GM18499 (cell line): ENCODE measurements around the gene GNG3.
"Not testable (repeated sequence)": the region's sequence is repeated elsewhere in the genome, so short reads cannot be mapped to it uniquely, and the experiment has no call there.

Source experiments
- ATAC-seq: cut with Tn5 transposase; IDR thresholded peaks from one replicate; pipeline ENCODE4 v1.9.1; 2021; ENCODE audit warnings: moderate number of reproducible peaks; ENCODE audit not compliant: insufficient read depth, unreplicated experiment

The GNG3 gene

DNA sequence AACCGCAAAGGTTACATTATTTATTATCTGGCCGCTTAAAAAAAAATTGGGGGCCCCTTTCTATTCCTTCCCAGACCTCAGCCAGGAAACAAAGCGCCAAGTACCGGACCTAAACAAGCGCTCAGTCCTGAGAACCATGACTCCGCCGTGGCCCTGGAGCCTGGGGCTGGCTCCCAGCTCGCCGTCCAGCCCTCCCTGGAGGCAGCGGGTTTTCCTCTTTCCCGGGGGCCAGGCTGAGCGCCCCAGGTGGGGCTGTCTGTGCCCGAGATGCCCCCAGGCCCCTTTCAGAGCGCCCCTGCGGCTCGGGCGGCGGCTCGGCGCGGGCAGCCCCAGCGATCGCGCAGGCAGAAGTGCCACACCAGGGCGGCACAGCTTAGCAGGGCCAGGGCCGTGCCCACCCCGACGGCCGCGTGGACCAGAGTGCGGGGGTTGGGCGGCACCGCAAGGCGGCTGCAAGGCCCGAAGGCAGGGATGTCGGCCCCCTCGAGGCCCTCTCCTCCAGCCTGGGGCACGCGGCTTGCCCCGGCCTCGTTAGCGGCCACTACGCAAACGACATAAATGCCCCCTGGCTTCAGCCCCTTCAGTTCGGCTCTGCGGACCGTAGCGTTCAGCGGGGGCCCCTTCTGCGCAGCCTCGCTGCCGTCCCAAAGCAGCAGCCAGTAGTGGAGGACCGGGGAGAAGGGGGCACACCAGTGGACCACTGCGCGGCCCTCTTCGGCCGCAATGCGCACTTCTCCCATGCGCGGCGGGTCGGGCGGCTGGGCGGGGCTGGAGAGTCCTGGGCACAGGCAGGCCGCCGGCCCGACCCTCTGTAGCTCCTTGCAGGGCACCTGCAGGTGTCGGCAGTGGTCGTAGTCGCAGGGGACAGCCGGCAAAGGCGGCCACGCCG is 19.7 kb upstream of the GNG3 start:
- ATAC-seq: no peak

DNA sequence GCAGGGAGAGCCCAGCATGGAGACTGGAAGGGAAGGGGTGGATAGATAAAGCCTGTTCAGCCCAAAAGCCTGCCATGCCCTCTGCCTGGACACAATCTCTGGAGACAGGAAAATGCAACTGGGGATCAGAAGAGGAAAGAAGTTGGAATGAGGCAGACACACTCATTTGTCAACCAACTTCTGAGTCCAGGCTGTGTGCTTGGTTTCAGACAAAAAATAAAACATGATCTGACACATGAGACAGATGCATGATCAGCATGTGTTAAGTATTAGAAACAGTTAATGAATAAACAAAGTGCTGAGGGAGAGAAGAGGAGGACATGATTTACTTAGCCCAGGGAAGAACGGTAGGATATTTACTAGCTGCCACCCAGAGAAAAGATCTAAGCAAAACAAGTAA is 19.0 kb upstream of the GNG3 start:
- ATAC-seq: no peak

DNA sequence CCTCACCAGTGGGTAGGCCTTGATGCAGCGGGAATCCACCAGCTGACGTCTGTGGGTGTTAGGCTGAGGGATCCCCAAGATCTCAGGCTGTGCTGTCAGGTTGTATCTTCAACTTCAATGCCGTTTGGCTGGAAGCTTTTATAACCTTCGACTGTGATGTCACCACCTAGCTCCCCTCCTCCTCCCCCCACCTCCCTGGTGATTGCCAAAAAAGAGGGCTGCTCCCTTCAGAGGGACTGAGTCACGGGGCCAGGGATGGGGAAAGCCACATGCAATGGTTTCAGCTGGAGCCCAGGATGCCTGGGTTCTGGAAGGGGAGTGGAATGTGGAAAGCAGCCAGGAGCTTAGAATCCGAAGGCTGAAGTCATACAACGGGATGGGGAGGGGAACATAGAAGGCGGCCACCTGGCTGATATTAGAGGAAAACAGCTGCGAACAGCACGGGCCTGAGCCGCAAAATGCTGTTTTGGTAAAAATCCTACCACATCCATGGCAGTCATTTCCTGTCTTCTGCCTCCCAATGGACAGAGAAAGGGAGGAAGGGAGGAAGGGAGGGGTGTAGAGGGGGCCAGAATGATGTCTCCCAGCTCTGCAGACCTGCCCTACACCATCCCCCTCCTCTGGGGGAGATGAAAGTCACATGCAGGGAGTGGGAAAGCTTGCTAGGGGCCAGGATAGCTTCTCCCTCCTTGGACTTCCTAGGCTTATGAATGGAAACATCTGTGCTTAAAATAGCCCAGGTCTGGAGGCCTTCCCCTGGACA is 17.9 kb upstream of the GNG3 start, which contains the start of gene LRRN4CL:
TSS of gene LRRN4CL (minus strand) at position 110 of the 763 bp plus-strand sequence. CDS start 1,022 bp downstream, outside the sequence.
- no peak for ATAC-seq

DNA sequence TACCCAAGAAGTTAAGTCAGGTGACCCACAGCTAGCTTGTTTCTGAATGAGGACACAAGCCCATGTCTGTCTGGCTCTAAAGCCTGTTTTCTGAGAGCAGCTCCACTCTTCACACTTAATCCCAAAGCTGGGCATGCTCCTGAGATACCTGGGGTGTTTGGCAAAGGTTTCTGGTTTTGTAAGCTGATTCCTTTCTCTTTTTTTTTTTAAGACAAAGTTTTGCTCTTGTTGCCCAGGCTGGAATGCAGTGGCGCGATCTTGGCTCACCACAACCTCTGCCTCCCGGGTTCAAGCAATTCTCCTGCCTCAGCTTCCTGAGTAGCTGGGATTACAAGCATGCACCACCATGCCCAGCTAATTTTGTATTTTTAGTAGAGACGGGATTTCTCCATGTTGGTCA is 13.9 kb upstream of the GNG3 start:
- ATAC-seq: not testable (repeated sequence)

DNA sequence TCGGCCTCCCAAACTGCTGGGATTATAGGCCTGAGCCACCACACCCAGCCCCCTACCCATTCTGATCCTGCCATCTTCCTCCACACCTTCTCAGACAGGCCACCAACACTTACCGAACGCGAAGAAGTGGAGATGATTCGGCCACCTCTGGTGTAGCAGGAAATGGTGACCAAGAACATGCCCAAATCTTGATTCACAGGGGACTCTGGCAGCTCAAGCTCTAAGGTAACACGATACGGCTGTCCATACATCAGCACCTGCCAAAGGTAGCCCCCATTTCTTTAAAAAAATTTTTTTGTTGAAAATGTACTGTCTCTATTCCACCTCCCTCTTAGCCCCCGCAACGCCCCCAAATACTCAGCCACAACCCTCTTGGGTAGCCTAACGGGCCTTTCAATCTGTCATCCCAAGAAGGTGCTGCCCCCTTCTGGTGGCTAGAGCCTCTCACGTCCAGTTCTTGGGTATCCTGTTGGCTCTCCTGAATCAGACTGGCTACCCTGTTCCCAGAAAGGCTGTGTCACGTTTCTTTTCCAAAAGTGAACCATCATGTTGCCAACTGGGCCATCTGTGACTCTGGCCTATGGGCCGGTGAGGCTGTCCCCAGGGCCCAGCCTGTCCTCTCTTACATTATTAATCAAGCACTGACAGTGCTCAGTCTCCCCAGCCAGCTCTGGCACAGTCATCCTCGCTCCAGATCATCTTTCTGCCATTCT is 12.9 kb upstream of the GNG3 start:
- no peak for ATAC-seq

DNA sequence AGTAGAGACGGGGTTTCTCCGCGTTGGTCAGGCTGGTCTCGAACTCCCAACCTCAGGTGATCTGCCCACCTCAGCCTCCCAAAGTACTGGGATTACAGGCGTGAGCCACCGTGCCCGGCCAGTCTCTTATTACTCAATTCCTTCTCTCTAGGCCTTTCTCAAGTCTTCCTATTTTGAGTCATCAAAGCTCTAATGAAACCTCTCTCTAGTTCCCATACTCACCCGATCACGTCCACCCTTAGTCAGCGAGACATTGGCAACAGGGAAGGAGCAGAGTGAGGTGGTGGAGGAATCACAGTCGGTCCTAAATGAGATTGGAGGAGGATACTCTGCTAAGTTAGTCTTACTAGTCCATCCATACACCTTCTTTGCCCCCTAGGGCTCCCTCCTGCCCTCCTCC is 5.2 kb upstream of the GNG3 start:
- ATAC-seq: no peak

DNA sequence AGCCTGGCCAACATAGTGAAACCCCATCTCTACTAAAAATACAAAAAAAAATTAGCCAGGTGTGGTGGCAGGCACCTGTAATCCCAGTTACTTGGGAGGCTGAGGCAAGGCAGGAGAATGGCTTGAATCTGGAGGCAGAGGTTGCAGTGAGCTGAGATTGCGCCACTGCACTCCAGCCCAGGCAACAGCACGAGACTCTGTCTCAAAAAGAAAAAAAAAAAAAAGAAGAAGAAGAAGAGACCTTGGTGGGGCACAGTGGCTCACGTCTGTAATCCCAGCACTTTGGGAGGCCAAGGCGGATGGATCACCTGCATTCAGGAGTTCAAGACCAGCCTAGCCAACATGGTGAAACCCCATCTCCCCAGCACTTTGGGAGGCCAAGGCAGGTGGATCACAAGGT is 3.6 kb upstream of the GNG3 start:
- not testable (repeated sequence) for ATAC-seq

DNA sequence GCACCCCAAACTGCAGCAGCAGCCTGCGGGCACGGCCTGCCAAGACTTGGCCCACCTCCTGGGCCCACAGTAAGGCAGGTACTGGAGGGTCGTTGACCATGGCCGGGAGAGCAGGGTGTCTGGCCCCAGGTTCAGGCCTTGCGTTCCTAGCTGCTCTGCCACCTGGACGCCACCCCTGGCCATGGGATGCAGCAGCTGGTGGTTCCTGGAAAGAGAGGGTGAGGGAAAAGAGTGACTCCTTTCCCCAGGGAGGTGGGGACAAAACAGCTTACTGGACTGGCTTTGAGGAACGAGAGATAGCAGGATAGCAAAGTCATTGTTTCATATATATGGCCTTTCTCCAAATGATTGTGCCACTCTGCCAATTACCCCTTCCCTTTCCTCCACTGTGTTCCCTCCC is 2.1 kb upstream of the GNG3 start:
- no peak for ATAC-seq

DNA sequence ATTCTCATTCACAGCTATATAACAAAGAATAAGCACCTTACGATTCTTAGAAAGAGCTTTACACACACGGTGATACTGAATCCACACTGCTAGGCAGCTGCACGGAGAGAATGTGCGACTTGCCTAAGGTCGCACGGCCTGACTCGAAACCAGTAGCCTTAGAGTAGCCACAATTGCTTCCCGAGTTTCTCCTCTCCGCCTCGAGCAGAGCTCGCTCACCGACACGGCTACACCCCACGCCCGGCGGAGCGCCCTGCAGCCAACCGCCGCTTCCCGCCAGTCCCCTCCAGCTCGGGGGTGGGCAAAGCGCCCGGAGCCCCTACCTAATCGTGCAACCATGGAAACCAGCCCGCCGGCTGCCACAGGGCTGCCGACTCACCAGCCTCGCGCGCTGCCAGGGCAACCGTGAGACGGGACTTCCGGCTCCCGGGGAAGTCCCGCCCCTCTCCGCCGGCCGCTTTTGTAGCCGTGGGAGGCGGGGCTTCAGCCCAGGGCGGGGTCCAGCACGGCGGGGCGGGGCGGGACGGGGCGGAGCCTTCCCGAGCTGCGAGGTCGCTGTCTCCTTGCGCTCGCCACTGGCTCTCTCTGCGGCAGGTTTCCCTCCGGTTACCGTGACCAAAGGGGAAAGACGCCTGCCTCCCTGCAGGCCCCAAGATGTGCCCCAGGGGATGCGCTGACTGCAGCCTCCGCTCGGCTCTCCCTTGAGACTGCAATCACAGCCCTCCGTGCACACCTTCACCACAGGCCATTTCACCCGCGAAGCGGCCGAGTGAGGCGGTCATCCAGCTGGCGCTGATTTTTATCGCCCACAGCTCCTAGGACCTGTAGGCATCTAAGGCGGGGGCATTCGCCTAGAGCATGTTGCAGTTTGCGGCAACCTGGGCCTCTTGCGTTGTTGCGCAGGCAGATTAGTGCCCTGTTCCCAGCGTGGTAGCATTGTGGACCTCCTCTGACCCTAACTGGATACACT is 1.3 kb upstream of the GNG3 start:
- no peak for ATAC-seq

DNA sequence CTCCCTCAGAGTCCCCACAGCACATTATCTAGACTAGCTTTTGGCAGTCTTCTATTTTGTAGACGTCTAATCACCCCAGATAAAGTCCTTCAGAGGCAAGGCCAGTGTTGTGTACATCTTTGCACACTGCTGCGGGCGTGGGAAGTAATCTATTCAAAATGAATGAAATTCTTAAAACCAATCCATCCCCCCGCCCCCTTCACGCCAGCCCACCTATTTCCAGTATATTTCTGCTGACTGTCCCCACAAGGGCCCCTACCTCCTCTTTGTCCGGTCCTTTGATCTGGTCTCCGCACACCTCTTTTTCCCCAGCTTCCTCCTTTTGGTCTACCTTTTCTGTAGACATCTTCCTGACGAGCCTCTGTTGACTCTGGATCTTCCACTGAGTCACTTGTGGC is 627 bp upstream of the GNG3 start:
- no peak for ATAC-seq

DNA sequence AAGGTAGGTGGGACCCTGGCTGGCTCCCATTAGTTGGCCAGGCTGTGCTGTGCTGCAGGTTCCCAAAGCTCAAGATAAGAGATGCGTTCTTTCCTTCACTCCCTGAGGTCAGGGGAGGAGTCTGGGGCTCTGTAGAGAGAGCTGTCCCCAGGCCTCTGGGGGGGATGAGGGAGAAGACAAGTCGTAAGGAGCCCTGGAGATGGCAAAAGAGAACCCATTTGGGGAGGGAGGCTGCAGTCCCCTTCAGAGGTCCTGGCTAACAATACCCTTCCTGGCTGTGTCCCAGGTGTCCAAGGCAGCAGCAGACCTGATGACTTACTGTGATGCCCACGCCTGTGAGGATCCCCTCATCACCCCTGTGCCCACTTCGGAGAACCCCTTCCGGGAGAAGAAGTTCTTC is 916 bp downstream of the GNG3 start:
- no peak for ATAC-seq

DNA sequence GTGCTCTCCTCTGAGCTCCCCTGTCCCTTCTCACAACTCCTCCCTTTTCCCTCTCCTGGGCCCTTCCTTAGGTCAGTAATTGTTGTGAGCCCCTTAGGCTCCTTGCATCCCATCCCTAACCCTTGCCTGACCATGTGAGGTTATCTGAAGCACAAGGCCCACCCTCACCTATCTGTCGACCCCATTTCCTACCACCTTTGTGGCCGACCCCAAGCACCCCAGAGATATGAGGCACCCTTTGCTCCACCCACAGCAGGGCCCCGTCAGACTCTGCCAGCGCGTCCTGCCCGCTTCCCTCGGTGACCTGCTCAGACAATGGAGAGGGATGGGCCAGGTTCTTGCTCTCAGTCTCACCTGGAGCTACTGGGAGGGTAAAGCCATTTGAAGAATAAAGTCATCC is 1.3 kb downstream of the GNG3 start:
- ATAC-seq: no peak

DNA sequence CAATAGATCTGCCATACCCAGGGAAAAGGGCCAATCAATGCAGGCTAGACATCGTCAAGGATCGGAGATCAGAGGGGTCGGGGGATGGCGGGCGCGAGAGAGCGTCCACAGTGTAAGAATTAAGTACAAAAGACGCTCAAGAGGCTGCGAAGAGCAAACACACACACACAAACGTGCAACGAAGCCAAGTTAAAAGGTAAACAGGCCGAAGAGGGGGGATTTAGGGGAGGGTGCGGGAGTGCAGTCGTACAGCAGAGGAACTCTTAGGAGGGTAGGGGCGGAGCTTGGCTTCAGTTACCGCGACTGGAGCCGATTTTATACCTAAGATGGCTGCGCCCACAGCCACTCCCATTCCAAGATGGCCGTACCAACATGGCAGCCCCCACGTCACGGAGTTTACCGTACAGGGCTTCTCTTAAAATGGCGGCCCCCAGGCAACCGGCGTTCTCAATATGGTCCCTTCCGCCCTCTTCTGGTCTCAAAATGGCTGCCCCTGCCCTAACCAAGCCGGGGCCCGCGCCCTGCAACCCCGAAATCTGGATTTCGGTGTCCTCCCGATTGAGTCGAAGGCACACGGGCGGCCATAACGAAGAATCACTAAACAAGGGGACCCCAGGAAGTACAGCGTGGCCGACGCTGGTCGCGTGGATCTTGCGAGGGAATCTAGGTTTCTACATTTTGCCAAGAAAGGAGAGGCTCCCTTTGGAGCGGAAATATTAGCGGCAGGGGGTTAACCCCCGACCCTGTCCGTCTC is 1.9 kb downstream of the GNG3 start:
- peak; percentile 46 for ATAC-seq

DNA sequence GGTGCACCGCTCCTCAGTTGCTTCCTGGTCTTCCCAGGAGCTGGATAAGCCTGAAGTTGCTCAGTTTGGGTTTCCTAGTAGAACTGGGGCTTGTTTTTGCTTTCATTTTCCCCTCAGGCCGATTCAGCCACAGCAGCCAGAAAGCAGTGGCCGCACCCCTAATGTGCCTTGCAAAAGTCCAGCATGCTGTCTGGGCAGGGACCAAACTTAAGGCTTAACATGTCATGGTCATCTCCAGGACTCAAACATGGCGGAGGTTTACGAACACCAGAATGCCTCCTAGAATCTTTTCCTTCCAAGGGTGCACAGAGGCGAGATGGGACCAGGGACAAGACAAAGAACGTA is 2.5 kb downstream of the GNG3 start:
- ATAC-seq: no peak

DNA sequence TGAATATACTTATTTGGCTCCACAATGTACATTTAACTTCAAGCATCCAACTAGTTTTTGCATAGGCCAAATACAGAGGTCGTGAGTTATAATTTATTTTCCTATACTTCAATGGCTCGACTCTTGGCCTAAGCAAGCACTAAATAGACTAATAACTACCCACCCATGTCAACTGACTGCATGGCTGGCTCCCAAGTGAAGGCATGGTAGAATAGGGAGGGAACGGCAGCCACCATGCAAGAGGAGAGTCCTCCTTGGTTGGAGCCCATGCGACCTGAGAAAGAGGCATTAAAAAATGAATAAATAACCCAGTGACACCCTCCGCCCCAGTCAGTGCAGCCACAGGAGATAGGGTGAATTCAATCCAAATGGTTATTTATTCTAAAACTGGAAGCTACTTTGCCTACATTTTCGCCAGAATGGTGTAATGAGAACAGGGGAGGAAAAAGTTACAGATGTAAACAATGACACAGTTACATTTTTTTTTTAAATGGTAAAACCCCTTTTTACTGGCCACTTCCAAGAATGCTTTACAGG is 4.9 kb downstream of the GNG3 start:
- no peak for ATAC-seq

DNA sequence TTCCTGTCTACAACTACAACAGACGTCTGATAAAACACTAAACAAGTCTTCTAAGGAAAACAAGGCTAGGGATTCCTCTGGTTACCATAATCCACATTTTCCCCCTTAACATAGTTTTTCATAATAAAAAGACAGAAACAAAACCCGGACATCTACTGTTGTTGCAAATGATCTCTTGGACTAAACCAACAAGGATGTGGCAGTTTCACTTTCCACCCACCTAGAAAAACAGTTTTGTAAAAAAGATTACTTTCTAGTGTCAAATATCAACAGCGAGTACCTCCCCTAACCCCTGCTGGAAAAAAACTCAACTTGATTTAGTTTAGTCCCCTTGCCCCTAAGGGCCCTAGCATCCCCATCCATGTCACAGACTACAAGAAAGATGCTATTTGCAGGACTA is 5.4 kb downstream of the GNG3 start:
- ATAC-seq: no peak

DNA sequence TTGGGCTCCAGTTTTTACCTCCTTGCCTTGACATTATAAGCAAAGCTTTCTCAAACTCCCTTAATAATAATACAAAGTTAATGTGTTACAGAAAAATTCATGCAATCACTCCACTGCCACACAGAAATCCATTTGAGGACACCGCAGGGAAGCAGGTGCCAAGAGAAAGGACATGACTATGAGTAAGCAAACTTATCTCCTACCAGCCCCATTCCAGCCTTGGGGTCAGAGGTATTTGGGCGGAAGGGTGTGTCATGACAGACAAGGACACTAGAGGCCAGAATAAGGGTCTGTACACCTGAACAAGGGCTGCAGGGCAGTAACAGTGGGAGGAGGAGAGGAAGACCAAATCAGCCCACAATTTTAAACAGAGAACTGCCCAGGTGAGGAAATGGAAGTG is 5.9 kb downstream of the GNG3 start:
- ATAC-seq: no peak

DNA sequence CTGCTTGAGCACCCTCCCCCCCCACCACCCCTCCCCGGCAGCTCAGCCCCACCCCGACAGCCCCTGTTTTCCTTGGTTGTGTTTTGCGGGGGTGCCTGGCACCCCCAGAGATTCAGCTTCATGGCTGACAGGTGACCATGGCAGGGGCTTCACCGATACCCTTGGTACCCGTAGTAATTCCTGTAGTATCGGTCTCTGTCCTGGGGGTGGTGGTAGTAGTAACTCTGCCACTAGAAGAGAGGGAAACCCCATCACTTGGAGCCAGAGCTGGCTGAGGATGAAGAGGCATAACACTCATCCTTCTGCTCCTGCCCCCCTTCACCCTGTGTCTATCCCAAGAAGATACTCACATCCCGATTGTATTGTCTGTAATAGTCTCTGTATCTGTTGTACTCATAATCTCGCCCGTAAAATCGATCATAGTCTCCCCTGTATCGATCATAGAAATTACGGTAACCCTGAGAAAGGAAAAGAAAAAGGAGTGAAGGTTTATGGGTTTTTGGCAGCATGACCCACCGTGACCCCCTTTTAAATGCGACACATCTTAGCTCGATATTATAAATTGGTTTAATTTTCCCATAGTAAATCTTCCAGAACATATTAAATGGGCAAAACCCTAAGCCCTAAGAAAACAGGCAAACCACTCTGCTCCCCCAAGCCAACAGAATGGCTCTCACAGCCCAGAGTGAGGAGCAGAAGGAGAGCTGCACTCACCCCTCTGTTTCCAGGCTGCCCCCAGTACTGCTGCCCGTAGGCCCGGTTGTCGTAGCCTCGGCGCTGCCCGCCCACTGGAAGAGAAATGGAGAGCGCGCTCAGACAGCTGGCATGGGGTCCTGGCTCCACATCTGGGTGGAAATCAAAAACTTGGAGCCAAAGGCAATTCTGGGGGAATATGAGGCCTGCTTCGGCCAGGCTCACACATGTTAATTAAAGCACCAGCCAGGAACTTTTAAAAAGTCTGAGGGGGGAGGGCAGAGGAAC is 8.0 kb downstream of the GNG3 start:
- ATAC-seq: no peak
